GM18519 (cell line): ENCODE data around the gene ARFGEF3.
"Not testable (repeated sequence)": the region's sequence is repeated elsewhere in the genome, so short reads cannot be mapped to it uniquely, and the experiment has no call there.

ENCODE experiments used
- ATAC-seq: cut with Tn5 transposase; IDR thresholded peaks from one replicate; pipeline ENCODE4 v1.9.1; 2021; ENCODE audit warnings: mild to moderate bottlenecking, moderate library complexity; ENCODE audit not compliant: unreplicated experiment, low FRiP score

The ARFGEF3 gene

DNA sequence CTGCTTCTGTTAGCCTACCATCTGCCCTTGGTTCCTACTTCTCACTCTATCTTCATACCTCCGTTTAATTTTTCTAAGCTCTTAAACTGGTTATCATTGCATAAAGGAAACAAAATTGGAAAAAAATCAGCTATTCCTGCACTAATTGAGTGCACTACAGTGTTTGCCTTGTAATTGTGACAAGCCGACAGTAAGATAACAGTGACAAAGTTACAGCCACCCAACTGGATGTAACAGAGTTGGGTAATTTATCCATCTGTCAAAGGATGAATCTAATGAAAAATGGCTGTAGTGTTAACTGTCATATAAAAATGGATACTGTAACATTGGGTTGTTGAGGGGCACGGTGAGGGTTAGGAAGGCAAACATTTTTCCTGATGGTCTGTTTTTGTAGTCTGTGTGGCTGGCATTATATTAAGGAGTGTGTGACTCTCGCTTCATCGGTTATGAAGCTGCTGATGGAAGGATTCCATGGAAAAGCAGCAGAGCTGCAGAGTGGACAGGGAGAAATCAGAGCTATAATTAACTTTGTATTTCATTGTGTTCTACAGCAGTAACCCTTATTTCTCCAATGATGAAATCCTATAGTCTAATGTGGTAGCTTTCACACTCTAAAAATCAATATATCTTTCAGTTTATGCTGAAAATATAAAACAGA lies 43.8 kb downstream of the ARFGEF3 start:
- ATAC-seq = no peak

DNA sequence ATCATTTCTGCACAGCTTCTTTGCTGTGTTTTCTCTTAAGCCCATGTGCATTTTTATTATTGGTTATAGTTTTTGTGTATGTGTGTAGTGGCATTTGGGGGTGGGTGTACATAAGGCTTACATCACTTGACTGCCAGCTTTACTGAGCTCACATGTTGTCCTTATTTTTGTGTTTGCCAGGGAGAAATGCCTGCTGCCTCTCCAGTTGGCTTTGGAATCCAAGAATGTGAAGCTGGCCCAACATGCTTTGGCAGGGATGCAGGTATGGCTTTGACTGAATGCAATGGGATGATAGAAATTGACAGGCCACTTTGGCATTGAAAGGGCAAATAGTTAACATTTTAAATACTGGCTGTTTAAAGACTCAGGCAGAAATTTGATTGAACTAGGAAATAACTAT lies 45.1 kb downstream of the ARFGEF3 start:
- no peak for ATAC-seq

DNA sequence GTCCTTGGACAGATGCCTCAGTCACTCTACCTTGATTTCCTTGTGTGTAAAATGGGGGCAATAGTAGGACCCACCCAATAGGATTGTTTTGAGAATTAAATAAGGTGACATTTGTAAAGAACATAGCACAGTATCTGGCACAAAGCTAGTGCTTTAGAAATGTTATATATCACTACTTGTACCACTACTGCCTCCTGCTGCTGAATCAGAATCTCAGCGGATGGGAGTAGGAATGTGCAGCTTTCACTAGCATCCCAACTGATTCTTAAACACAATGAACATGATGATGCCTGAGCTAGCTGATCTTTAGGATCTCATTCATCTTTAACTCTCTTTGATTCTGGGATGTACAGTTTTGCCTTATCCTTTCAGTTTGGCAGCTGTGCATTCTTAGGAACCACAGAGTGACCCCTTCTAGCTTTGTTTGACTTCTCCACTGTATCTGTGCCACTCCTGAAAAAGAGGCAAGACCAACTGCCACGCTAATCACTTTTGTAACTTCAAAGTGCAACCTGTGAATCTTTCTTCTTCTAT lies 49.4 kb downstream of the ARFGEF3 start:
- no peak for ATAC-seq

DNA sequence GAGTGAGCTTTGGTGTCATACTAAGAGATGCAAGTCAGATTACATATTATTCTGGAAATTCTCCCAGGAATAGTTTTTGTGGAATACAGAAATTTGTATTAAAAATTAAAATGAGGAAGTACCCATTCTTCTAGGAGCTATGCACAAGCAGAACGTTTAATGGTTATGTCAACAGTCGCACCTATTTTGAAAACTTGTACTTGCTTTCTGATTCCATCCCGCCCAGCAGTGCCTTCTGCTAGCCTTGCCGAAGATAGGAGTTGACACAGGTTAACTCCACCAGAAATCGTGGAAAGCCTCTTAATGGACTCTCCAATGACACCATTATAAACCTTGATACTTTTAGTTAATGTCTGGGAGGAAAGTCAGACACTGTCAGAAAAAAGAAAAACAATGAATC lies 49.9 kb downstream of the ARFGEF3 start:
- ATAC-seq = no peak

DNA sequence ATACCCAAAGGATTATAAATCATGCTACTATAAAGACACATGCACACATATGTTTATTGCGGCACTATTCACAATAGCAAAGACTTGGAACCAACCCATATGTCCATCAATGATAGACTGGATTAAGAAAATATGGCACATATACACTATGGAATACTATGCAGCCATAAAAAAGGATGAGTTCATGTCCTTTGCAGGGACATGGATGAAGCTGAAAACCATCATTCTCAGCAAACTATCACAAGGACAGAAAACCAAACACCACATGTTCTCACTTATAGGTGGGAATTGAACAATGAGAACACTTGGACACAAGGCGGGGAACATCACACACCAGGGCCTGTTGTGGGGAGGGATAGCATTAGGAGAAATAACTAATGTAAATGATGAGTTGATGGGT lies 50.8 kb downstream of the ARFGEF3 start:
- ATAC-seq = not testable (repeated sequence)

DNA sequence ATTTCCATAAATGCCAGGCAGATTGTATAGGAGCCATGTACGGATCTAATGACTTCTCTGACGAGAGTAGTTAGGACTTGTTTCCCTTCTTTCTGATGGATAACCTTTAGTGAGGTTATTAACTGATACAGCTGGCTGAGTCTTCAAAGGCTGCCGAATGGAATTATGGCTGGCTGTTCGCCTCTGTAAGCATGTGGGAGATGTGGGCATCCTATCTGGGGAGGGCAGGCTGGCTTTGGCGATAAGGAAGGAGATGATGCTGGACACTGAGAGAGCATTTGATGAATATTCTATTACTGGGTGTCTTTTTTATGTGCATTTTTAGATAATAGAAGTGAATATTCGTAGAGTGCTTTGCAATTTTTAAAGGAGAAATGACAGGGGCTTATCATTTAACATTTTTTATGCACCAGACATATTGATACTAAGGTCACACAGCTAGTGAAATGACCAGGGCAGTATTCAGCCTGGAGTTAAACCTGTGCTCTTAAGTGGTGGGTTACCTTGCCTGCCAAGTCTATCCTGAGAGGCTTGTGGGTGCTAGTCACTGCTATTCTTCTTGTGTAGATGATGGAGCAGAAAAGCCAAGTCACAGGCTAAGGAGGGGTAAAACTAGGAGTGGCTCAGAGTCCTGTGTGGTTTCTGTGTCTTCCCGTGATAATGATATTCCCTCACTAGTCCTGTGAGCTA lies 53.5 kb downstream of the ARFGEF3 start:
- ATAC-seq = no peak

DNA sequence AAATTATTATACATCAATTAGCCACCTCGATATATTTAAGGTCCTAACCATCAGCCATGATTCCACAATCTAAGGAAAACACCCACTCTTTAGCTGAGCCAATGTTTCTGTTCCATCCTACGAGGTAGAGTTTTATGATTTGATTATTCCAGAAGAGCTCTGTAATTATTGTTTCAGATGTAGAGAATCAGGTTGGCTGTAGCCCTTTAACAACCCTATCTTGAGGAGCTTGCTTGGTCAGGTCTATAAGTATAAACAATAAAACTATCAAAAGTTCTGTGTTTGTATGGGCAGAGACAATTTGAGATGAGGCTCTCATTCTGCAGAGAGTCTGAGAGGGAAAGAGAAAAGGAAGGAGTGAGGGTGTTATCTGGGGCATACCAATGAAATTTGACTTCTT lies 56.7 kb downstream of the ARFGEF3 start, which contains the start of gene PBOV1:
Gene PBOV1 (minus strand): TSS at position 43 of the 400 bp plus-strand sequence. CDS start 96 bp downstream, outside the sequence.
- ATAC-seq = no peak

DNA sequence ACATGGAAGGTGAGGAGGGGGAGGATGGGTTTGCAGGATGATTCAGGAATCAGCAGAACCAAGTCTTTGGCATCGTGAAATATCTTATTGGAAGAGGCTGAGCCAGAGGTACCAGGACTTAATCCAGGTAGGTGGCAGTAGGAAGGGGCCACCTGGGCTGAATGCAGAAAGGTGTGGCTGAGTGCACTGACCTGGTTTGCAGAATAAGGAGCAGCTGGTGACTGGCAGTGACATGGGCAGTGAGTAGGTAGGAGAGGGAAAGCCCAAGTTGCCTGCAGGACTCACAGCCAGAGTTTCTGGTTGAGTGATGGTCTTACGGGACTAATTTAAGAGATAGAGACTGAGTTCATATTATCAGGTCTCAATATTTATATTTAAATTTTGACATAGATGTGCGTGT lies 57.7 kb downstream of the ARFGEF3 start:
- ATAC-seq = no peak

DNA sequence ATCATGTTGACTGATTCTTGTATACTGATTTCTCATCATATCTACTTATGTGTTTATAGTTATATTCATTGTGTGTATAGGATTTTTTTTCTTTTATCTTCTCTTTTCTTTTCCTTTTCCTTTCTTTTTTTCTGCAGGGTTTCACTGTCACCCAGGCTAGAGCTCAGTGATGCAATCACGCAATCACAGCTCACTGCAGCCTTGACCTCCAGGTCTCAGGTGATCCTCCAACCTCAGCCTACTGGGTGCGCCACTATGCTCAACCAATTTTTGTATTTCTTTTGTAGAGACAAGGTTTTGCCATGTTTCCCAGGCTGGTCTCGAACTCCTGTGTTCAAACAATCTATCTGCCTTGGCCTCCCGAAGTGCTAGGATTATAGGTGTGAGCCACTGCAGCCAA lies 58.2 kb downstream of the ARFGEF3 start:
- no peak for ATAC-seq

DNA sequence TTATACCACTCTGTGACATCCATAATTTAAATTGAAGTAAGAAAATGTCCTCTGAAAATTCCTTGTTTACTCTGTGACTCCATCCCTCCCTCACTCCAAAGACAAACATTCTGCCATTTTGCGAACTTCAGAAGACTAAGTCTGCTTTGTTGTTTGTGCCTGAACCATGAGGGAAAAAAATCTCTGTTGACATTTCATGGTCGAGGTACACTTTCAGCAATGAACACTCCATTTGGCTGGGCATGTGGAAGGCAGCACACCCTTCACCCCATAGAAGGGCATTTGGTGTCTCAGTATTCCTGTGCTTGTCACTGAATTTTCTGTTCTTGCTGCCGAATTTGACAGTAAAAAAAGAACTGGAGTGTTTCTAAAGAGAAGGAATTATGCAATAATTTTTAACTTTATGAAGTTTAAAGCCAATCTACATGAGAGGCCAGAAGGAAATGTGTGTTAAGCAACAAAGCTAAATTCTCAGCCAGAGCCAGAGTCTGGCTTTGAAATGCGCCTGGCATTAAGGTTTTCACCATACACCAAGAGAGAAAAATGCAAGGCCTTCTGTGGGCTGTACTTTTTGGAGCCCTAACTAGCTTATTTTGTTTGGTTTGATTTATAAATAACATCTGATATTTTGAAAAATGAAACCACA lies 61.3 kb downstream of the ARFGEF3 start:
- no peak for ATAC-seq

DNA sequence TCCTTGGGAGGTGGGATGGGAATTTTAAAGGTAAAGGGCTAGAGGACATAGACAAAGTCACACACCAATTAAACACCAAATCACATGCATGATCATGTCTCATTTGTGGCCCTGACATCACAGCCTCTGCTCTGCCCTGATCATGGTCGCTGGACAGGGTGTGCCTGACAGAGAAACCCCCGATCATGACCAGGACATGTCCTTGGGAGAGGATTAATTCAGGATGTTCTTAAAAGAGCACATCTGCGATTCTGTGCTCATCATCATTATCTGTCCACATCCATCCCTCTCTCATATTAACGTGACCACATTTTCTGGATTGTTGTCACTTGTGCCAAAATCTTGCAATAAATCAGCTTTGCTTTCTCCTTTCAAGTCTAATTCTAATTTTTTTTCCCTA lies 64.2 kb downstream of the ARFGEF3 start:
- no peak for ATAC-seq

DNA sequence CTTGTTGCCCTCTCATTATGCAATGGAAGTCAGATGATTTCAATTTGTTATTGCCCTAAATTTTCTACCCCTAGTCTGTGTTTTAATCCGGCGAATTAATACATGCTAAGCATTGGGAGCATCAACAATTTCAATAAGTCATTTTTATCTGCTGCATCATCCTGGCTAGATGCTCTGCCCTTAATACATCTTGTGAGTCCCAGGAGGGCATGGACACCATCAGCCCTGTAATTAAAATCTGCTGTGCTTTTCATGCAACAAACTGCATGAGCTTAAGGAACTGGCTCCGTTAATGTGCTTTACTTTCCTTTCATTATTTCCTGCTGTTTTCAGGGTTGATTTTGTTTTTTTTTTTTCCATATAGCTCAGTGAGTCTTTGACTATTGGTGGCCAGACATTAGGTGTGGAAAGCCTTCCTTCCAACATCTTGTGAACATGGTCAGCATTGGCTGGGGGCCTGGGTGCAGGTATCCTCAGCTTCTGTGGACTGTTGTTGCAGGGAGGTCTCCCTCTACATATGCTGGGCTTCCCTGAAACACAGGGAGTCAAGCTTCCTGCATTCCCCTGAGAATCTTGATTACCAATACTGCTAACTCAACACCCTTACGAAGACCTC lies 65.1 kb downstream of the ARFGEF3 start:
- ATAC-seq = no peak

DNA sequence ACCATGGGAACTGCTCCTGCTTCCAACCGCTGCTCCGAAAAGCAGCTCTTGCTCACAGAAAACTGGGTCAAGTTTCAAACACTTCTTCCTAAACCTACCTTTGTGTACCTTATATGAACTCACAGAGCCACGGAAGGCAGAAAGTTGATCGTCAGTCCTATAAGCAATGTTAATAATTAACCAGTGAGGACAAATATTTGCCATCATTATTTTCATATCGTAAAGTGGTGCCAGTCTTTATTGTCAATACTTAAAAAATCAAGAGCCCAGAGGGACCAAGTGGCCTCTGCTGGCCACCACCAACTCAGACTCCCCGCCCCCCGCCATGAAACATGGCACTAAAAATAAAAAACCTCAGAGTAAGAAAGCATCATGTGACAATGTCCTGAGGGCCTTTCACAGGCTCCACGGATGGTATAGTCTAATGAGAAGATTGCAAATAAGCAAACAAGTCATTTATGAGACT lies 65.6 kb downstream of the ARFGEF3 start:
- no peak for ATAC-seq

DNA sequence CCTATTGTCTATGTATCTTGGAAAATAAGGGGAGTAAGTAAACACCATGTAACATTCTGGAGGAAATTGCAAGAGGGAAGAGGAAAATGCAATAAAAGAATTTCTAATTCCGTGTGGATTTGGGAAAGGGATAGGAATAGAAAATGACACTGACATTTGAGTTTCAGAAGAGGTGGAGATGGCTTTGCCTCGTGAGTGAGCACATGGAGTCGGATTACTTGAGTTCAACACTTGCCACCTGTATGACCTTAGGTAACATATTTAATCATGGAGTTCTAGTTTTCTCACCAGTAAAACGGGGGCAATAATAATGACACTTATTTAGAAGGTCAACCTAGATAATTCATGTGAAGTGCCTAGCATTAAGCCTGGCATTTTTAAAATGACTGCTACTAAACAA lies 67.3 kb downstream of the ARFGEF3 start:
- no peak for ATAC-seq

DNA sequence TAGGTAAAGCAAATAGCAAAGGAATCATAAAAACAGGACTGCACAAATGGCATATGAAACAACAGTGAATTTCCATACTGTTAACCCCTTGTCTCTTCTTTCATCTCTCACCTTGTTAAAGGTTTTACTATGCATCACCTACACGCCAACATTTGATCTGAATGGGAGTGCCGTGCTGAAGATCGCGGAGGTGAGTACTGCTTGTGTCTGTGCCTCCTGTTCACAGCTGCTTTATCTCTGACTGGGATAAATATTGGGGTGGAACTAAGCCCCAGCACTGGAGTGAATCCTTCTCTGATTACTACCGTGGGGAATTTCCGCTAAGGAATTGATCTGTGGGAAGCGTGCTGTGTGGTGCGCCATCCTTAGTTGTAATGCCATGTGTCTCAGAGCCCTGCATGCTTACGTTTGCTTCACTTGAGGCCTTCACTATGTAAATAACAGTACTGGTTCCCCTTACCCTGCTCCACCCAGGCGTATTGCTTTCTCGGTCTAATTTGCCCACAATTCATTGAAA lies 68.0 kb downstream of the ARFGEF3 start:
- ATAC-seq = no peak

DNA sequence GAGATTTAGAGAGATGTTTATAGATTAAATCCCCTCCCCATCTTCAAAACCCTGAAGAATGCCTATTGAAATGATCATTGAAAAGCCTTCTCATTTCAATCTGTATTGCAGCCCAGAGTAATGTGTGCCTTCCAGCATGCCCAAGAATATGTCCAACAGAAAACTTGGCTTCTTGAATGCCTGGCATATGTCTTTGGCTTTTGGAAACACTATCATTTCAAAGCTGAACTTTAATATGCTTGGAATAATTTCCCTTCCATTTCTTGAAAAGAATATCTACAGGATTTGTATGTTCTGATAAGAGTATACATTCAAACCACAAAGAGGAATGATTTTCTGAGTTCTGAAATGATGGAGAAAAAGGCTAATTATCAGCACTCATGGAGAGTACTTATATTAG lies 68.5 kb downstream of the ARFGEF3 start:
- no peak for ATAC-seq

DNA sequence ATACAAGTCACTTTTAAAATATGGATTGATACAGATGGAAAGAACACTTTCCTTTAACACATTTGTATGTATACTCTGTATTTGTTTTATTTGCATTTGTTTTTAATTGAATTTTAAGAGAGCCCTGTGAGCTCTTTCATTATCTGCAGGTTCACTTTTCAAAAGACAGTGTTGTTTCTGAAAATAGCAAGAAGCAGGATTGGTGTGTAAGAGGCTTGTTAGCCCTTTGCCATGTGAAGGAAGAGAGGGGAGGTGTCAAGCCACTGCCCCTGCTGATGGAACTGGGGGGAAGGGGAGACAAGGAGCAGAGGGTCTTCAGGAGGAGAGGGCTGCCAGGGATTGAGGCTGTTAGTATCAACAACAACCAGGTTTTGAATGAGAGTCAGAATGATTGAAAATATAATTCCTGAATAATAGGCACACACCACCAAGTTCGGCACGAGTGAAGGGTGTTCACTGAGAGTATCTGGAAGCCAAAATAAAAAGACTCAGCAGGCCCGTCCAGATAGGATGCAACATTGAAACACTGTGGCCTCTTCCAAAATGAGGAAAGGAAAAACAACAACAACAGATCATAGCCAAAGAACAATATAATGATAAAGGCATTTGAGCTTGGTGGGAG lies 69.1 kb downstream of the ARFGEF3 start:
- no peak for ATAC-seq

DNA sequence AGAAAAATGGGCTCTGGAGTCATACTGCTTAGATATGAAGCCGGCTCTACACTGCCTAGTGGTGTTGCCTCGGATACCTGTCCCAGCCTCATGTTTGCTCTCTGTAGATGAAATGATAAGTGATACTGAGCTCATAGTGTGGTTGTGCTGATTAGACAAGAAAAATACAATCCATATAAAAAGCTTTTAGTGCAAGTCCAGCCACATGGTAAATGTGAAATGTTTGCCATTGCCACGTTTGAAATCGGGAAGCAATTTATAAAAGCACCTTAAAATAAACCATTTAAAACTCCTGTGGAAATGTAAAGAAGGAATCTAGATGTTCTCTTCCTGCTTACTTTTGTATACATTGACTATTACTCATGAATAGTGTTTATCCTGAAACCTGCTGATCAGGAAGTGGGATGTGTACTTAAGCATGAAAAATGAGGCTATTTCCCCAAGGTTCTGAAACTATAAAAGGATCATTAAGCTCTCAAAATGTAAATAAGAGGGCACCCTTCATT lies 69.7 kb downstream of the ARFGEF3 start:
- no peak for ATAC-seq

DNA sequence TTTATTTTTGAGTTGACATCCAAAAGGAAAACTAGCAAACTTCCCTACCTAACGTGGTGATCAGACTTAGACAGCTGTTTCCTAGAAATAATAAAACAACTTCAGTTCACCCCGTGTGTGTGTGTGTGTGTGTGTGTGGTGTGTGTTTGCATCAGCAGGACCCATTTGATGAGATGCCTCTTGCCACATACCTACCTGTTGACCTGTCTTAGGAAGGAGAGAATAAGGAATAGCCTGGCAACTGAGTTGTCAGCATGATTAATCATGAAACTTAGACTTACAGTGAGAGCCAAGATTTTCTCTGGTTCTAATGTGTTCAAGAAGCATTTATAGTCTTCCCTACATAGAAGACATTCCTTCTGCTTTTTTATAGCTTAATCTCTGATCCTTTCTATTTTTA lies 72.6 kb downstream of the ARFGEF3 start:
- no peak for ATAC-seq

DNA sequence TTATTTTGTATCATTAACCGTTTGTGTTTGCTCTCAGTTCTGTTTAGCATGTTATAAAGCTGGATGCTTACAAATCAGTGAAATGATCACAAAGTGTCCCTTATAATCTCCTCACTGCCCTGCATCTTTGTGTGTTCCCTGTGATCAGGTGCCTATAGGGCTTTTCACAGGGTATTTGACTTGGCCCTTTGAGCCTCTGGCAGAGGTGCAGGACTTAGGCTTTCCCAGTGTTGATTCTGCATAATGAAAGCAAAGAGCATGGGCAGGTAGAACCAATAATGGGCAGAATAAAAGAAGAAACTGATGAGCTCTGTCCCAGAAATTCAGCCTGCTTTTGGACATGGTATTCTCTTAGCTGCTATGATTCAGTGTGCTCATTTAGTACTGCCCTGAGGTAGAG lies 73.5 kb downstream of the ARFGEF3 start:
- no peak for ATAC-seq
